Chondrocyte (in vitro differentiated cells): ENCODE measurements around the gene RSPH6A. TPM values are rescaled to one million over a fixed set of nuclear protein-coding genes. Genes with fewer than 3 reads are reported as not detected.

Experiments used
- DNase-seq: peaks from one replicate; pipeline ENCODE4 v3.0.0; 2021; ENCODE audit warnings: mixed read lengths, low spot score
- H3K27ac Mint-ChIP-seq: one replicate; pipeline ENCODE4 v1.8.0; 2021; ENCODE audit warnings: mild to moderate bottlenecking, moderate library complexity, mixed read lengths; ENCODE audit not compliant: unreplicated experiment
- H3K27me3 Mint-ChIP-seq: 2 replicates; pipeline ENCODE4 v1.8.0; 2021; ENCODE audit warnings: low read depth, mixed read lengths
- H3K36me3 Mint-ChIP-seq: 2 replicates; pipeline ENCODE4 v1.8.0; 2021; ENCODE audit warnings: low read depth, mixed read lengths
- H3K4me1 Mint-ChIP-seq: 2 replicates; pipeline ENCODE4 v1.8.0; 2021; ENCODE audit warnings: low read depth, mild to moderate bottlenecking, mixed read lengths
- H3K4me3 Mint-ChIP-seq: one replicate; pipeline ENCODE4 v1.8.0; 2021; ENCODE audit warnings: mild to moderate bottlenecking, moderate library complexity, mixed read lengths; ENCODE audit not compliant: unreplicated experiment
- H3K9me3 Mint-ChIP-seq: 2 replicates; pipeline ENCODE4 v1.8.0; 2021; ENCODE audit warnings: low read depth, mixed read lengths
- total RNA-seq: library from RNA; stranded (reverse); gene quantifications from 3 replicates; pipeline ENCODE4 v1.2.1, GENCODE V29; 2021
- TF ChIP-seq, protein P1 (sequence below): fragments of 200-600 bp; sonication (generic); IDR thresholded peaks from 2 replicates; pipeline ENCODE4 v1.5.0; 2021; ENCODE audit warnings: antibody characterized with exemption, mild to moderate bottlenecking, moderate library complexity

Gene RSPH6A
- total RNA-seq, 1 donor from 2014 or later = 0.15 TPM

DNA sequence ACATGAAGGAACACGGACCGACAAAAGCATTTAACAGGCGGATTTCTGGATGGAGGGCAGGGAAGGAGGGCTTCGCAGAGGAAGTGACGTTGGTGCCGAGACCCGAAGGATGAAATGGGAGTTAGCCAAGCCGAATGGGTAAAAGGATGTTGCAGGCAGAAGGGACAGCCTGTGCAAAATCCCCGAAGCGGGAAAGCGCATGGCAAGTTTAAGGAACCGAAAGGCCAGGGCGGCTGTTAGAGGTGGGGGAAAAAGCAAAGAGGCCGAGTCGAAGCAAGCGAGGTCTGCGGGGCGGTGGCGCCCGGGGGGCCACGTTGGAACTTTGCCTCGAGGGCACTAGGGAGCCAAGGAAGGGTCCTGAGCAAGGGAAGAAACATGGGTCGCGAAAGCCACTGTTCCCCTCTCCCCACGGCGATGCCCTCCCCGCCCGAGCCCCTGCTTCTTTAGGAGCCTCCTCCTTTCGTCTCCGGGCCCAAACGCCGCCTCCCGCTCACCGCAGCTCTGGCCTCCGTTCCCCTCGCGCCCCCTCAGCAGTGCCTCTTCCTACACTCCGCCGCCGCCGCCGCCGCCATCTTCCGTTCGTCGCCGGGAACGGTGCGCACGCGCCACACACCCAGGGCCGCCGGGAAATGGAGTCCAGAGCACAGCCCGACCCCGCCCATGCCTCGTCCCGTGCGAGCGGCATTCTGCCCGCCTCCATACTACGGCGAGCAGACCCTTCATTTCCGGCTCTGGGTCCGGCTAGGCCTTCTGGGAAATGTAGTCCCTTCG lies 47.6 kb upstream of the RSPH6A start, which contains the start of gene SYMPK:
Gene SYMPK, minus strand, starts transcription at position 584 of the 771 bp plus-strand sequence. CDS start 8,652 bp downstream, outside the sequence.
- Mint-ChIP-seq H3K27ac (peak within 1 kb of the TSS; percentile 98), H3K4me3 (peak within 1 kb of the TSS; percentile 90), H3K4me1 (peaks cover 23% of the 10 kb centered on the region), H3K36me3 (peaks cover 11% of the 10 kb centered on the region), H3K9me3 (no peaks in the 10 kb centered on the region), H3K27me3 (peaks cover 26% of the 10 kb centered on the region)
- TF ChIP-seq, protein P1, sequence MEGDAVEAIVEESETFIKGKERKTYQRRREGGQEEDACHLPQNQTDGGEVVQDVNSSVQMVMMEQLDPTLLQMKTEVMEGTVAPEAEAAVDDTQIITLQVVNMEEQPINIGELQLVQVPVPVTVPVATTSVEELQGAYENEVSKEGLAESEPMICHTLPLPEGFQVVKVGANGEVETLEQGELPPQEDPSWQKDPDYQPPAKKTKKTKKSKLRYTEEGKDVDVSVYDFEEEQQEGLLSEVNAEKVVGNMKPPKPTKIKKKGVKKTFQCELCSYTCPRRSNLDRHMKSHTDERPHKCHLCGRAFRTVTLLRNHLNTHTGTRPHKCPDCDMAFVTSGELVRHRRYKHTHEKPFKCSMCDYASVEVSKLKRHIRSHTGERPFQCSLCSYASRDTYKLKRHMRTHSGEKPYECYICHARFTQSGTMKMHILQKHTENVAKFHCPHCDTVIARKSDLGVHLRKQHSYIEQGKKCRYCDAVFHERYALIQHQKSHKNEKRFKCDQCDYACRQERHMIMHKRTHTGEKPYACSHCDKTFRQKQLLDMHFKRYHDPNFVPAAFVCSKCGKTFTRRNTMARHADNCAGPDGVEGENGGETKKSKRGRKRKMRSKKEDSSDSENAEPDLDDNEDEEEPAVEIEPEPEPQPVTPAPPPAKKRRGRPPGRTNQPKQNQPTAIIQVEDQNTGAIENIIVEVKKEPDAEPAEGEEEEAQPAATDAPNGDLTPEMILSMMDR = no peak
- peak; percentile 100 for DNase-seq

DNA sequence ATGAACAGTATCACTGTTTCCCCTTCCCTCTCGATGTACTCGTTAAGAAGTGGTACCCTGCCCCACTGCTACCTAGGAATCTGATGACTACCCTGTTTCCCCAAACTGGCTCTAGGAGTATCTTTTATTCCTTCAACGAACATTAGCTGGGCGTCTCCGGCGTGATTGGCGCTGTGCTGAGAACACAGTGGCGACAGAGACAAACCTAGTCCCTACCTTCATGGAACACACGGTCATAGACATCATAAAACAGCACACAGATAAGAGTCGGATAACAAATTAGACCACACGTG lies 47.1 kb upstream of the RSPH6A start:
- DNase-seq = no peak
- Mint-ChIP-seq H3K36me3 (peaks cover 11% of the 10 kb centered on the region), H3K9me3 (no peaks in the 10 kb centered on the region), H3K27me3 (peaks cover 26% of the 10 kb centered on the region), H3K4me3 (peak overlapping the region; percentile 90), H3K4me1 (peaks cover 23% of the 10 kb centered on the region), H3K27ac (peak overlapping the region; percentile 98)
- TF ChIP-seq, protein P1 = no peak

DNA sequence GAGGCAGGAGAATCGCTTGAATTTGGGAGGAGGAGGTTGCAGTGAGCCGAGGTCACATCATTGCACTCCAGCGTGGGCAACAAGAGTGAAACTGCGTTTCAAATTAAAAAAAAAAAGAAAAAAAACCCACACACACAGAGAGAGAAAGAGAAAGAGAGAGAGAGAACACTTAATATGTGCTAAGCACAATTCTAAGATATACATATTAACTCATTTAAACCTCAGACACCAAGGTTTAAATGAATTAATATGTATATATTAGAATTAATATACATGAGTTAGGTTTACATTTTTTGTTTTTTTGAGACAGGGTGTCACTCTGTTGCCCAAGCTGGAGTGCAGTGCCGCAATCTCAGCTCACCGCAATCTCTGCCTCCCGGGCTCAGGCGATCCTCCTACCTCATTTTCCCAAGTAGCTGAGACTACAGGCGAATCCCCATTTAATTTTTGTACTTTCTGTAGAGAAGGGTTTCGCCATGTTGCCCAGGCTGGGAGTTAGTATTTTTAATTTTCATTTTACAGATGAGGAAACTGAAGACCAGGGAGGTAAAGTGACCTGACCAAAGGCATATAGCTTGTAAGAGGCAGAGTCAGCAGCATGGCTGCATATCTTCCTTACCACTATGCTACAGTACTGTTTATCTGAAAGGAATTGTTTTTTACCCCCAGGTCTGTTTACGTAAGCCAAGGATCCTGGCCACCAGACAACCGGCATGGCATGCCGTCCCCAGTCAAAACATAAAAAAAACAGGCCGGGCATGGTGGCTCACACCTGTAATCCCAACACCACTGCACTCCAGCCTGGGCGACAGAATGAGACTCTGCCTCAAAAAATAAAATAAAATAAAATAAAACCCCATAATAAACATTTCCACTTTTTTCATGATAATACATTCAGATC lies 45.5 kb upstream of the RSPH6A start:
- TF ChIP-seq, protein P1 = no peak
- Mint-ChIP-seq H3K4me3 (no peak overlapping the region), H3K27me3 (peaks cover 21% of the 10 kb centered on the region), H3K27ac (peak overlapping the region; percentile 54), H3K4me1 (peaks cover 23% of the 10 kb centered on the region), H3K36me3 (peaks cover 11% of the 10 kb centered on the region), H3K9me3 (no peaks in the 10 kb centered on the region)
- no peak for DNase-seq

DNA sequence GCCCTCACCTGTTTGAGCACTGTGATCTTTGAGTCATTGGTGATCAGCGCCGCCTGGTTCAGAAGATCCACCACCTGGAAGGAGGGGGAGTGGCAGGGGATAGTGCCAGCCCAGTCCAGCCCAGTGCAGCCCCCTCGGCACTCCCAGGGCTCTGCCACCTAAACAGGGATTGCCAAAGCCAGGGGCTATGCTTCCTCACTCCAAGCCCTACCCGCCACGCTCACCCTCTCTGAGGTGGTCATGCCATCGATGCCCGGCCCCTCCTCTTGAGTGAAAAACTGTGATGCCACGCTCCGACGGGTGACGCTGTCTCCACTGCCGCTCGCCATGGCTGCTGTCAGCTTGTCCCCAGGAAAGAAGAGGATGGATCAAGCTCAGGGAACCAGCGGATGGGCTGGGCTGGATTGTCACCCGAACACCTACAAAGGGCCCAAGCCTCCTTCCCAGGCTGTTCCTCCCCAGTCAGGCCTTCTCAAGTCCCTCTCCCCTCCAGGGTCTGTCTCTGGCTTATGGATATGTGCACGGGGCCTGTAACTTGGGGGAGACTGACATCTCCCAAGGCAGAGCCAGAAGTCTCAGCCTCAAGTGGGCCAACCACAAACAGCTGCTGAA lies 39.2 kb upstream of the RSPH6A start:
- no peak overlapping the region for H3K4me3 Mint-ChIP-seq
- no peaks in the 10 kb centered on the region for H3K4me1 Mint-ChIP-seq
- no peak for DNase-seq
- TF ChIP-seq, protein P1 = no peak
- peaks cover 22% of the 10 kb centered on the region for H3K36me3 Mint-ChIP-seq
- no peak overlapping the region for H3K27ac Mint-ChIP-seq
- no peaks in the 10 kb centered on the region for H3K9me3 Mint-ChIP-seq
- no peaks in the 10 kb centered on the region for H3K27me3 Mint-ChIP-seq

DNA sequence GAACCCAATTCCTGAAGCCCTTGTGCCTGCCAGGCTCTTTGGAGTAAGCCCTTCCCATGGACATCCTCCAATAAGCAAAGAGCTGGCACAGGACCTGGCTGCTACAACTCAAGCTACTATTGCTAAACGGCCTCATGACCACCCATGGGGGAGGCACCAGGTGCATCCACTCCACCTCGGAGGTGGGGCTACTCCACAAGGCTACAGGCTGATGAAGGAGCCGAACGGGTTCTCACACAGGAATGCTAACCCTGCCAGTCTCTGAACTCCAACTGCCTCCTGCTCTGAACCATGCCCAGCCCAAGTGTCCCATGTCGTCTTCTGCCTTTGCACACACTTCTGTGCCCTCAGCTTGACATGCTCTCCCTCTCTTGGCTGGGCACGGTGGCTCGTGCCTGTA lies 37.9 kb upstream of the RSPH6A start:
- Mint-ChIP-seq H3K4me3 (no peak overlapping the region), H3K36me3 (peaks cover 21% of the 10 kb centered on the region), H3K9me3 (no peaks in the 10 kb centered on the region), H3K4me1 (no peaks in the 10 kb centered on the region), H3K27me3 (no peaks in the 10 kb centered on the region), H3K27ac (no peak overlapping the region)
- DNase-seq = no peak
- TF ChIP-seq, protein P1 = no peak
